HL-60/S4 (cell line): ENCODE data around the gene PAX5.

Experiments used
- in situ Hi-C: fragments of 300-500 bp; cut with MboI; formaldehyde crosslinking; loops from 2 replicates; pipeline ENCODE4 v1.14.3; 2022; ENCODE audit warnings: low sequenced_read_pairs

PAX5 gene

DNA sequence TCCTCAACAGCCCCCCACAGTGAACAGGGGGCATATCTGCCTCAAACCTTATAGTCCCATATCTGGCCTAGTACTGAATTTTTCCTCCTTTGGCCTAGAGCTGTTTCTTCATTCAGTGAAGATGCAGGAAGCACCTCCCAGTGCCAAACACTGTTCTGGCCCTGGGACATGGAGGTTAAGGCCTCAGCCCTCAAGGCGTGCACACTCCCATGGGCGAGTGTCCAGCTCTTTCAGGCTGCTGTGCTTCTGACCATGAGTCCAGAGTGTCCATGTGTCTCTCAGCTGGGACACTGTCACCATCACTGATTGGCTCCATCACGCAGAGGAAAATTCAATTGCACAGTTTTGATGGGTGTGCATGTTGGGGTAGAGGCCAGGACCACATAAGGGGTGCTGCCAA lies 151.5 kb downstream of the PAX5 start:
- in situ Hi-C loops: no loop called here

DNA sequence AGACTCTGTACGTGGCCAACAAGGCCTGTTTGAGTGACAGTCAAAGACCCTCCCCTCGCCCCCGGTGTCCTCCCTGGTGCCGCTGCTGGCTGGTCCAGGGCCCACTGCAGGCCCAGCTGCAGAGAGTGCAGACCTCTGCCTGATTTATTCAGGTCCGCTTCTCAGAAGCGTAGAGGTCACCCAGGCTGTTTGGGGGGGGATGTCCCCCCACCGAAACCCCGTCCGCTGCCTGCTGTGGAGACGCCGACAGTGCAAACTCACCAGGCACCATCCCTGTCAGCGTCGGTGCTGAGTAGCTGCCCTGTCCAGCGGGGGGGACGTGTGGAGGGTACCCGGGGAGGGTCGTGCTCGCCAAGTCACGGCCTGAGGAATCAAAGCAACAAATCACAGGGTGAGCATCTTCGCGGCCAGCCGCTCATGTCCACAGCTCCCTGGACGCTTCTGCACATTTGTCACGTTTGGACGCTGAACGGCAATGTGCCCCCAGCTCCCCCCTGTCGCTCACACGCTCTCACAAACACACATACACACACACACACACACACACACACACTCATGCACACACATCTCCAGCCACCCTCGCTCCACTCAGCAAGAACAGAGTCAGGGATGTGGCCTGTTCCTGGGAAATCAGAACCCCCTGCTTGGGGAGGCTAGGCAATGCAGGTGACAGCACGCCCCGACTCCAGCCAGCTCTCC lies 152.2 kb downstream of the PAX5 start:
- in situ Hi-C loops: no loop called here

DNA sequence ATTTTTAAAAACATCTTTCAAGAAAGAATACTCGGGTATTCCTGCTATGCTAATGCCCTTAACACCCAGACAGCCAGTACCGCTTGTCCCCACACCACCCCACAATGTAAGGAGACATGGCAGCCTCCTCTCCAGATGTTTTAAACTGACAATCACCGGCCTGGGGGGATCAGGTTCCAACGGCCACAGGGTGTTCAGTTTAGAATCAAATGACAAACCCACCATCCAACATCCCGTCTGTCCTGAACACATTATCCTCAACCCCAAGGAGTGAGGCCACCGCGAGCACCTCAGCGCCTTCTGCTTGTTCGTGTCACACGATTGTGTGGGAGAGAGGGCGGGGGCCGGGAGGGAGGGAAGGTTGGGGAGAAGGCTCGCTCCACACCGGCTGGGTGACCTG lies 152.8 kb downstream of the PAX5 start:
- in situ Hi-C loops: no loop called here

DNA sequence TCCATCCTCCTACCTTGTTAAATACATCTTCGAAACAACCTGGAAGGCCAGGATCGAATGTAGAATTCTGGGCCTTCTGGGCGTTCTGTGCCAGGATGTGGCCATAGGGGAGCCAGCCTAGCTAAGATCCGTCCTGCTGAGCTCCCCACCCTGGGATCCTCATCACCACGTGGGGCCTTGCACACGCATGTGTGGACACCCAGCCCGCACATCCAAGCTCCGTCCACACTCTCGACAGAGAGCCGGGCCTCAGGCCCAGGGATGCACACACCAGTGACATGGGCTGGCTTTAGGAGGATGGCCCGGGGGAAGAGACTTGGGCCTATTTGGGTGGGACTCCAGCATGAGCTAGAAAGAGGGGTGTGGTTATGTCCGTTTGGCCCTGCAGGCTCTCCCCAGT lies 154.0 kb downstream of the PAX5 start:
- in situ Hi-C loops: no loop called here

DNA sequence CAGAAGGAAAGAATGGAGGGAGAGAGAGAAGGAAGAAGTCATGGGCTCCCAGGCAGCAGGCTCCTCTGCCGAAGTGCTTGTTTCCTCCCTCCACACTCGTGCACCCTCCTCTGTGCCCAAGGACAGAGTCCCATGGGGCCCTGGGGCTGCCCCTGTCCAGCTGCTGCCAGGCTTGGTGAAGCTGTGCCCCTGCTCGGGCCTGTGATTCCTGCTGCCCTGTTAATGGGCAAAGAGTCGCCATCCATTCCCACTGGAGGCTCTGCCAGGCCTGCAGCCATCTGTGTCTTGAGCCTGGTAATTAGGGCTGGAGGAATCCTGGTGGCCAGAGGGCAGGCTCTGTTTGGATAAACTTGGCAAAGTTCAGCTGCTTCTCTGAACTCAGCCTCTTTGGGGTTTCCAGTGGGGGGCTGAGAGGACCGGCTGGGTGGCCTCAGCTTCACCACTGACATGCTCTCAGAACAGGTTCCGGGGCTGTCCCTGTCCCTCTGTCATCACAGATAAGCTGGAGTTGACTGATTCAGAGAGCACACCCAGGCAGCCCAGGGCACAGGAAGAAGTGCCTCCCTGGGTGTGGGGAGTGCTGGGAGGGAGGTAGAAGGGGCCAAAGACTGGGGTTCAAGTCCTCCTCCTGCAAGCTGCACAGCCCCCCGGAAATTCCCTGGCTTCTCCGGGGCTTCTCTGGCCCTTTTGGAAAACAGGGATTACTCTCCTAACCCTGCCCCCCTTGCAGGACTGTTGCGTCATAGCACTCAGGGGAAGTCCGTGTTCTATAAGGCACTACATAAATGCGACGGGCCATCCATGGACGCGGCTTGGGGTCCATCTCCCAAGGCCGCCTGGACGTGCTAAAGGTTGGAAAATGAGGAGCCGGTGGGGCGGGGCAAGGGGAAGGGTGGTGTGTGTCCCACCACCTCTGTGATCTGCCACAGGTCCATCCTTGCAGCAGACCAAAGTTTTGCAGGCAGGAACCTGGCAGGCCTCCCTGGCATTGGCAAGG lies 154.8 kb downstream of the PAX5 start:
- in situ Hi-C loops: no loop called here

DNA sequence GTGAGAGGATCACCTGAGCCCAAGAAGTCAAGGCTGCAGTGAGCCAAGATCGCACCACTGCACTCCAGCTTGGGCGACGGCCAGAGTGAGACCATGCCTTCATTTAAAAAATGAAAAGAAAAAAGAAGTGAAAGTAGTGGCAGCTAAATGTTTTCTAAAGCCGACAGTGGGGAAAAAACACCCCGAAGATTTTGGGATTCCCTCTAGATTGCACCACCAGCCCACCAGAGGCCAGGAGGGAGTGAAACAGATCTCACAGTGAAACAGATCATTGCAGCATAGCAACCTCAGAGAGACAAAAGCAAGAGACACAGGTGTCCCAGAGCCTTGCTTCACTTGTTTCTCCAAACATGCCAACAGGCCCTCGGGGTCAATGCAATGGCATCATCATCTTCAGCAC lies 156.8 kb downstream of the PAX5 start:
- in situ Hi-C loops: no loop called here

DNA sequence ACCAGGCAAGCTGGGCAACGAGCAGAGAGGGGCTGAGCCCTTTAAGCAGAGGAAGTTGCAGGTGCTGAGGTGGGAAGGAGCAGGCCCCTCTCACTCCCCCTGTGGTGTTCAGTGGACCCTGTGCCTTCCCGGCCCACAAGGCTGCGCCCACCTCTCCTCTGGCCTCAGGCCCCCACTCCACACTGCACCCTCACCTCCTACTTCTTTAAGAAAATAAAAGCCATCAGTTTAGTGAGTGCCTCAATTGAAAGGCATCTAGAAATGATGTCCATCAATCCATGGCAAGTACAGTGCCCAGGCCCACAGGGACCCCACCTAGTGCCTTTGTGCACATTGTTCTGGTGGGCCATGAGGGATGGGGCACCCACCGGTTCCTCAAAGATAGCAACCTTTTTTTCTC lies 158.0 kb downstream of the PAX5 start:
- in situ Hi-C loops: no loop called here

DNA sequence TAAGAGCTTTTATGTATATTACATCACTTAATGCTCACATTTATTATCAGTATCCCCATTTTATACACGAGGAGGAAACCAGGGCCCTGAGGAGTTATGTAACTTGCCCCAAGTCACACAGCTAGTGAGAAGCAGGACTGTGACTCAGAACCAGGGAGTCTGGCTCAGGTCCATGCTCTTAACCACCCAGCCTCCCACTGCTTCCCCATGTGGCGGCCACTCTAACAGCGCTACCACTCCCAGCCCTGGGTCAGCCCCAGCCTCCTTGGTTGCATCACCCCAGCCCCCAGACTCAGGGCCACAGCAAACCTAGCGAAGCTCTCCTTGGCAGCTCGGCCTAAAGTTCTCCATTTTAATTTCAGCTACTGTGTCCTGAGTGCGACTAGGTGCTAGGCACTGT lies 159.1 kb downstream of the PAX5 start:
- in situ Hi-C loops: loop anchor here (25.0 kb wide), 1 partner anchor 512 kb away; no protein-coding TSS in a partner anchor

DNA sequence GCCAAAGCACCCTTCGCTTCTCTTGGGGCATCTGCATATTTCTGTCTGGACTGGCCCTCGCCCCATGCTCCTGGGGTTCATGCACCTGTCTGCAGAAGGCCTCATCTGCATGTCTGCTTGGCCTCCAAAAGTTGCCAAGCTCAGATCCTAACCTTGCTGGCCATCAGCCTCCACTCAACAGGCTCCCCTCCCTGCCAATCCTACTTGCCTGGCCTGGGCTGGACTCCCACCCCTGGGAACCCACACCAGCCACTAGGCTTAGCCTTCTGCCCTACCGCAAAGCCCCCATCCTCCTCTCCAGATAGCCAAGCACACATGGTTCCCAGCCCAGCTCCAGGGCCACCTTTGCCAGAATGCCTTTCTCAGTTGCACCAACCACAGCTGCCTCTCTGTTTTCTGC lies 159.8 kb downstream of the PAX5 start:
- in situ Hi-C loops: loop anchor here (25.0 kb wide), 1 partner anchor 513 kb away; no protein-coding TSS in a partner anchor

DNA sequence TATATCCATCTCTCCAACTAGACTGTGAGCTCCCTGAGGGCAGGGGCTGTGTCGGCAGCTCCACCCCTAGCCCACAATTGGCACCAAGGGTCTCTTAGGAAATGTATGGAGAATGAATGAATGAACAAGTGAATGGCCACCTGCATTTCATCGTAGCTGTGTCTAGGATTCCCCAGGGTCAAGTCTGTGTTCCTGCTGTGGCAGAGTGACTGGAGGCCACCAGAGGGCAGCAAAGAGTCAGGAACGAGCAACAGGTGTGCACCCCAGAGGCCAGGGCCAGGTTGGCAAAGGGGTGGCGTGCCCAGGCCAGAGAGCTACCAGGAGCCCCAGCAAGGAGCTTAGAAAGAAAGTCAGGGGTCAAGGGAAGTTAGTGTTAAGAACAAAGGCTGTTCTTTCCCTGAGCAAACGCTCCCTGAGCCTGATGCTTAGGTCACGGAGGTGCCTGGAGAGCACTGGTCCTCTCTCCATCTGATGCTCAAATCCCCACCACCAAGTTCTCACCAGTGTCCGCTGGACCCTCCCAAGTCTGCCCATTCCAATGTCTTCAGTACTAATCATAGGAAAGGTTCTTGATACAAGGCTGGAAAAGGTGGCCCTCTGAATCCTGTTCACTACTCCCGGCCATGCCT lies 160.7 kb downstream of the PAX5 start:
- in situ Hi-C loops: loop anchor here (25.0 kb wide), 1 partner anchor 514 kb away; no protein-coding TSS in a partner anchor

DNA sequence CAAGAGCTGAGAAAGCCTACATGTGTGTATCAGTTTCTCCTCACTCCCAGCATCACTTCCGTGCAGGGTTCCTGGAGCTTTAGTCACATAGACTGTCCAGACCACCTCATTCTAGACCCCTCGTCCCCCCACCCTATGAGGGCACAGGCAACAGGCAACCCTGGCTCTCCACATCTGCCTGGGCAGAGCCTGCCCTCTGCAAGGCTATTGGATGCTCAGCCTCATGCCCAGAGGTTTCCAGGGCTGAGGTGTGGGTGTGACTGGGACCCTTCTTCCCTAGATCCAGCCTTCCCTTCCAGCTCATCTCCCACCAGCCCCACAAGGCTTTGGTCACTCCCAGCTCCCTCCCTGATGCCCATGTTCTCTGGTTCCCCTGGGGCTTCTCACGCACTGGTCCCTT lies 161.4 kb downstream of the PAX5 start:
- in situ Hi-C loops: loop anchor here (25.0 kb wide), 1 partner anchor 515 kb away; no protein-coding TSS in a partner anchor

DNA sequence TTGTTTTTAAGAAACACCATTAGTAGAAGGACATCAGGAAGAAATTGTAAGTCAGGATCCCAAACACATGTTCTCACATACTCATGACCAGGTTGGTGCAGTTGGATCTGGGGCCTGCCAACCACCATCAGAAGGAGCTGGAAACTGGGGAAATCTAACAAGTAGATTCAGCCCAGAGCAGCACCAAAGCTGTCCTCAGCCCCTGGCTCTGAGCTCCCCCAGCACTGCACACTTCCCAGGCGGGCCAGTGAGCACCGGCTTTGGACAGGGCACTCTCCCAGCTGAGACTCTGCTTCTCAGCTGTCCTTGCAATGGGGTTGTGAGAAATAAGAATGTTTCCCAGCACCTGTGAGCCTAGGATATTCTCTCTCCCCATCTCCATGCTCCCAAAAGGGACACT lies 162.5 kb downstream of the PAX5 start:
- in situ Hi-C loops: loop anchor here (25.0 kb wide), 1 partner anchor 516 kb away; no protein-coding TSS in a partner anchor

DNA sequence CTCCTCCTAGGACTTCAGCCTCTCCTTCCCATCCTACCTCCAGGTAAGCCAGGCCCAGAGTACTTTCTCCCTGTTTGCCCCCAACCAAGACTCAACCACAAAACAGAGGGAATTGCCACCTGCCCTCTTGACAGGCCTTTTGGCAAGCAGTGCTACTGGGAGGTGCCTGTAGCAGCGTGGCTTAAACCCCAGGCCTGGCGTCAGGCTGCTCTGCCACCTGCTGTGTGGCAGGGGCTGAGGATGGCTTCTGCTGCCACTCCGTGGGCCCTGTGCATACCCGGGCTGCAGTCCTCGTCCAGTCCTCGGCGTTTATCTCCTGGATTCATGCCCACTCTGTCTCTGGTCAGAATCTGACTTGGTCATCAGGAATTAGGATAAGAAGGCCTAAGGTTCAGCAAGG lies 163.1 kb downstream of the PAX5 start:
- in situ Hi-C loops: loop anchor here (25.0 kb wide), 1 partner anchor 516 kb away; no protein-coding TSS in a partner anchor

DNA sequence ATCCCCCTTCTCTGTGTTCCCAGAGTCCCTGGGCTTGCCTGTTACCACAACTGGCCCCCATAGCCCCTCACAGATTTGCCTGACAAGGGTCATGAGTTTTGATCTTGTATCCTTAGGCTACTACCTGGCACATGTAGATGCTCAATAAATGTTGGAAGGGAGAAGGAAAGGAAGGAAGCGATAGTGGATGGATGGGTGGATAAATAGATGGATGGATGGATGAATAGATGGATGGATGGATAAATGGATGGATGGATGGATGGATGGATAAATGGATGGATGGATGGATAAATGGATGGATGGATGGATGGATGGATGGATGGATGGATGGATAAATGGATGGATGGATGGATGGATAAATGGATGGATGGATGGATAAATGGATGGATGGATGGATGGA lies 164.5 kb downstream of the PAX5 start:
- in situ Hi-C loops: loop anchor here (25.0 kb wide), 1 partner anchor 518 kb away; no protein-coding TSS in a partner anchor

DNA sequence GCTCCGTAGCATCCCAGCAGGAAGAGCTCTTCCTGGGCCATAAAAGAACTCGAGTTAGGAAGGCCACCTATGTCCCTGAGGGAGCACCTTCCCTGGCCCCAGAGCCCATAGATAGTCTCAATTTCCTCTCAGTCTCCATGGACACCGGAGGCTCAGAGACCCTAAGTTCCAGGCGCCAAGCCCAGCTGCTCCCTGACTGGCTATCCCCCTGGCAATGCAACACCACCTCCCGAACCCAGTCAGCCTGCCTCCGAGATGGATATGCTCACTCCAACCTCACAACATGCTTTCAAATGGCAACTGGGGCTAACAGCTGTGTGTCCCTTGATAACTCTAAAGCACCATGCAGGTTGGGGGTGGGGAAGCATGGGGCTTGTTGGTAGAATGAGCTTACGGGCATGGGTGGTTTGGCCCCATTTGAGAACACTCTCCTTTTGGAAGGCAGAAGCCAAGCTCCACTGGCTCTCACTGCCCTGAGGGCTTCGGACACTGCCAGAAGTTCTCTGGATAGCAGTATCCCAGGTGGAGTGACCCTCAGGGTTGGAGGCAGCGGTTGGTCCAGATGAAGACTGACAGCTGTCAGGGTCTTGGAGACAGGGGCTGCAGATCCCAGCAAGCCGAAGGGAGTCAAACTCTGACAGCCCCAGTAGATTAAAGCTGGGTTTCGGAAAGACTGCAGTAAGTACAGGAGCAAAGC lies 165.3 kb downstream of the PAX5 start:
- in situ Hi-C loops: loop anchor here (25.0 kb wide), 1 partner anchor 519 kb away; no protein-coding TSS in a partner anchor

DNA sequence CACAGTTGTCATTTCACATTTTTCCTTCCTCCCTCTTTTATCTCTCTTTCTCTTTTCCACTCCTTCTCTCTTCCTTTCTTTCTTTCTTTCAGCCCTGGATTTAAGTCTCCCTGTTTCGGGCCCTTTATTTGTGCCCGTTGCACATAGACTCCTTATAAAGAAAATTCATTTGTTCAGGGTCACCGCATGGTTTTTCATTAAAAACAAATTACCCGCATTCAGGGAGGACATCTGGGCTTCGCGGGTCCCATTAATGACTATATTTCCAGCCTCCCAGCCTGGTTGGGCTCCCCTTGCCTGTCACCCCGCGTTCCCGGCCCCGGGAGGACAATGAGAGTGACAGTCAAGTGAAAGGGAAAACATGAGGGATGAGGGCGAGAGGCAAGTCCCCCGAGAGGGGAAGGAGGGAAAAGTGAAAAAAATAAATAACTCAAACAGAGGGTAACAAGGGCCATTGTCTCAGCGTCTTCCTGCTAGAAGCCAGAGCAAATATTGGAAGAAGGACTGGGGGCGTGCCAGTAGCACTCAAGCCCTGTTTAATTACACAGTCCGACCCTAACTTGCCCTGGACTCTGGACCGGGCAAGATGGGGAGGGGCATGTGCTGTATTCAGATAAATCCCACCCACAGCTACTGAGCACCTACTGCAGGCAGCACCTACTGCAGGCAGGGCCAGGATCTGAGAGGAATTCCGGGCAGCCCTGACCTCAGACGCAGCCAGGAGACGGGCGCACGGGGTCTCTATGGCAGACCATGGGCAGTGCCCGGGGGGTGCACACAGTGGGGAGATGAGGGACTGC lies 166.2 kb downstream of the PAX5 start:
- in situ Hi-C loops: loop anchor here (25.0 kb wide), 1 partner anchor 519 kb away; no protein-coding TSS in a partner anchor

DNA sequence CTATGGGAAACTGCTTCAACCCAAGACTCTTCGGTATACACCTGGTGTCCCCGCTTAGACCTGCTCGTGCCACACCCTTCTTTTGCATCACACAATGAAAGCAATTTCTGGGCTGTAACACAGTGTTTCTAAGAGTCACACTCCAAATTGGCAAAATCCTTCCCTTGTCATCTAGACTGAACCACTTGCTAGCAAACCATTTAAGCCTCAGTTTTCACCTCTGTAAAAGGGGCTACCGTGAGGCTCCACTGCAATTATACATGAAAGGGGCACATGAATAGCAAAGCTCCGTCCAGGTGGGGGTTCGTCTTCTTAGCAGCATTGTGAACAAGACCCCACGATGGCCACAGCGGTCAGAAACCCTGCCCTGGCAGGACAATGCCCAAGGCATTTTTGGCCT lies 166.8 kb downstream of the PAX5 start:
- in situ Hi-C loops: loop anchor here (25.0 kb wide), 1 partner anchor 520 kb away; no protein-coding TSS in a partner anchor

DNA sequence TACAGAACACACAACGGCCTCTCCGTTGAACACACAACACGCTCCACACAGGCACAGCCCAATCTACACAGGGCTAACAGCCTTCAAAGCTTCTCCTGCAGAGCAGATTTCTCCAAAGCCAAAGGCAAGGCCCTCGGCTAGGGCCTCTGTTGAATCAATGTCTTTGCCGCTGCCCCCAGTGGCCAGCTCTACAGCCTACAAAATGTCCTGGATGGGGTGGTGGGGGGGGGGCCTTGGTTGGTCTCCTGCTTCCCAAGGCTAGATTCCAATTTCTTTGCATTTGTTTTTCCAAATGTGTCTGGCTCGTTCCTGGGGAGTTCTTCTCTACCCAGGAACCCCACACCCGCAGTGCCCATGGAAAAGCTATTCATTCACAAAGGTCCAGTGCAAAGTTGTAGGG lies 167.2 kb downstream of the PAX5 start:
- in situ Hi-C loops: loop anchor here (25.0 kb wide), 1 partner anchor 520 kb away; no protein-coding TSS in a partner anchor
